HL-60 (cell line): ENCODE data around the gene EFNA4.
A peak's percentile ranks its signal among the peaks of the same experiment; 100 is the strongest.

Source experiments
- DNase-seq, 2 experiments: peaks; one replicate each; pipeline ENCODE4 v3.0.0-alpha.2; 2010 to 2020; ENCODE audit warnings: low read depth in 1 of 2, low spot score in 1 of 2
- H3K27ac ChIP-seq: fragments of 250-450 bp; sonication (Bioruptor Pico); replicated peaks from 2 replicates; pipeline ENCODE4 v1.5.1; 2020; ENCODE audit warnings: mild to moderate bottlenecking, moderate library complexity
- H3K27me3 ChIP-seq: fragments of 250-450 bp; sonication (Bioruptor Pico); 2 replicates; pipeline ENCODE4 v1.5.1; 2021; ENCODE audit warnings: mild to moderate bottlenecking, moderate library complexity; ENCODE audit not compliant: insufficient read depth, poor library complexity, severe bottlenecking
- H3K4me3 ChIP-seq: replicated peaks from 2 replicates; pipeline ENCODE4 v1.5.1; 2011; ENCODE audit warnings: mild to moderate bottlenecking, control low read depth, low read length; ENCODE audit not compliant: insufficient read depth
- GABPA ChIP-seq: IDR thresholded peaks from 2 replicates; pipeline ENCODE4 v1.6.1; 2012; ENCODE audit warnings: low read depth
- POLR2AphosphoS5 ChIP-seq: IDR thresholded peaks from 2 replicates; pipeline ENCODE4 v1.6.1; 2012; ENCODE audit warnings: low read depth
- SPI1 ChIP-seq: IDR thresholded peaks from 2 replicates; pipeline ENCODE4 v1.6.1; 2012; ENCODE audit warnings: low read depth, mild to moderate bottlenecking, borderline replicate concordance
- long read RNA-seq: library from polyadenylated mRNA; unstranded; transcript quantifications from one replicate; pipeline ENCODE4 v2.0.0, GENCODE V29; 2020
- TF ChIP-seq, protein P1 (sequence below): IDR thresholded peaks from one replicate; pipeline ENCODE4 v1.5.1; 2011; ENCODE audit warnings: low read length, control low read depth, inconsistent platforms; ENCODE audit not compliant: insufficient read depth
- TF ChIP-seq, protein P2 (sequence below): IDR thresholded peaks from 2 replicates; pipeline ENCODE4 v1.6.1; 2012; ENCODE audit warnings: low read depth; ENCODE audit not compliant: insufficient replicate concordance

Gene EFNA4, protein sequence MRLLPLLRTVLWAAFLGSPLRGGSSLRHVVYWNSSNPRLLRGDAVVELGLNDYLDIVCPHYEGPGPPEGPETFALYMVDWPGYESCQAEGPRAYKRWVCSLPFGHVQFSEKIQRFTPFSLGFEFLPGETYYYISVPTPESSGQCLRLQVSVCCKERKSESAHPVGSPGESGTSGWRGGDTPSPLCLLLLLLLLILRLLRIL
- long read RNA-seq, transcript EFNA4-202 (4 exons, 1,263 nt), result major isoform, 8 of 9 reads
- long read RNA-seq, partial matches to known transcripts, result 0 of 9 reads
- long read RNA-seq, other reads (novel, unspliced or antisense), result 1 of 9 reads

DNA sequence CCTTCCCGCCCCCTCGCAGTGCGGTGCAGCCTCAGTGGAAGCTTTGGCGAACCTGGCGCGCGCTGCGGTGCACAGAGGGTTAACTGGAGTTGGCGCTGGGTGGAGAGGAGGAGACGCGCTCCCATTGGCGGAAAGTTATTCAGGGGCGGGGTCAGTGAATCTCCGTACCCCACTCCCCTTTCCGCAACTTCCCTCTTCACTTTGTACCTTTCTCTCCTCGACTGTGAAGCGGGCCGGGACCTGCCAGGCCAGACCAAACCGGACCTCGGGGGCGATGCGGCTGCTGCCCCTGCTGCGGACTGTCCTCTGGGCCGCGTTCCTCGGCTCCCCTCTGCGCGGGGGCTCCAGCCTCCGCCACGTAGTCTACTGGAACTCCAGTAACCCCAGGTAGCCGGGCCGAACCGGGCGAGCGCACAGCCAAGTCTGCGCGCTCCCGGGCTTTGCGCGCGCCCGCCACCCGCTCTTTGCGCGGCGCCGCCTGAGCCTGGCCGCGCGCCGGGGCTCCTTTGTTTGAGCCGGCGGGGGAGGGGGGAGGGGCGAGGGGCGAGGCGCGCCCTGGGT lies at the start of gene EFNA4:
Gene EFNA4, plus strand, starts transcription at position 191 of the 561 bp plus-strand sequence. Its CDS starts 84 bp downstream, at position 275.
- TF ChIP-seq, protein P1, sequence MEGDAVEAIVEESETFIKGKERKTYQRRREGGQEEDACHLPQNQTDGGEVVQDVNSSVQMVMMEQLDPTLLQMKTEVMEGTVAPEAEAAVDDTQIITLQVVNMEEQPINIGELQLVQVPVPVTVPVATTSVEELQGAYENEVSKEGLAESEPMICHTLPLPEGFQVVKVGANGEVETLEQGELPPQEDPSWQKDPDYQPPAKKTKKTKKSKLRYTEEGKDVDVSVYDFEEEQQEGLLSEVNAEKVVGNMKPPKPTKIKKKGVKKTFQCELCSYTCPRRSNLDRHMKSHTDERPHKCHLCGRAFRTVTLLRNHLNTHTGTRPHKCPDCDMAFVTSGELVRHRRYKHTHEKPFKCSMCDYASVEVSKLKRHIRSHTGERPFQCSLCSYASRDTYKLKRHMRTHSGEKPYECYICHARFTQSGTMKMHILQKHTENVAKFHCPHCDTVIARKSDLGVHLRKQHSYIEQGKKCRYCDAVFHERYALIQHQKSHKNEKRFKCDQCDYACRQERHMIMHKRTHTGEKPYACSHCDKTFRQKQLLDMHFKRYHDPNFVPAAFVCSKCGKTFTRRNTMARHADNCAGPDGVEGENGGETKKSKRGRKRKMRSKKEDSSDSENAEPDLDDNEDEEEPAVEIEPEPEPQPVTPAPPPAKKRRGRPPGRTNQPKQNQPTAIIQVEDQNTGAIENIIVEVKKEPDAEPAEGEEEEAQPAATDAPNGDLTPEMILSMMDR, result no peak
- TF ChIP-seq POLR2AphosphoS5, result 0 out of 2 replicates have a peak, but pooled peaks have one; percentile 14
- TF ChIP-seq, protein P2, sequence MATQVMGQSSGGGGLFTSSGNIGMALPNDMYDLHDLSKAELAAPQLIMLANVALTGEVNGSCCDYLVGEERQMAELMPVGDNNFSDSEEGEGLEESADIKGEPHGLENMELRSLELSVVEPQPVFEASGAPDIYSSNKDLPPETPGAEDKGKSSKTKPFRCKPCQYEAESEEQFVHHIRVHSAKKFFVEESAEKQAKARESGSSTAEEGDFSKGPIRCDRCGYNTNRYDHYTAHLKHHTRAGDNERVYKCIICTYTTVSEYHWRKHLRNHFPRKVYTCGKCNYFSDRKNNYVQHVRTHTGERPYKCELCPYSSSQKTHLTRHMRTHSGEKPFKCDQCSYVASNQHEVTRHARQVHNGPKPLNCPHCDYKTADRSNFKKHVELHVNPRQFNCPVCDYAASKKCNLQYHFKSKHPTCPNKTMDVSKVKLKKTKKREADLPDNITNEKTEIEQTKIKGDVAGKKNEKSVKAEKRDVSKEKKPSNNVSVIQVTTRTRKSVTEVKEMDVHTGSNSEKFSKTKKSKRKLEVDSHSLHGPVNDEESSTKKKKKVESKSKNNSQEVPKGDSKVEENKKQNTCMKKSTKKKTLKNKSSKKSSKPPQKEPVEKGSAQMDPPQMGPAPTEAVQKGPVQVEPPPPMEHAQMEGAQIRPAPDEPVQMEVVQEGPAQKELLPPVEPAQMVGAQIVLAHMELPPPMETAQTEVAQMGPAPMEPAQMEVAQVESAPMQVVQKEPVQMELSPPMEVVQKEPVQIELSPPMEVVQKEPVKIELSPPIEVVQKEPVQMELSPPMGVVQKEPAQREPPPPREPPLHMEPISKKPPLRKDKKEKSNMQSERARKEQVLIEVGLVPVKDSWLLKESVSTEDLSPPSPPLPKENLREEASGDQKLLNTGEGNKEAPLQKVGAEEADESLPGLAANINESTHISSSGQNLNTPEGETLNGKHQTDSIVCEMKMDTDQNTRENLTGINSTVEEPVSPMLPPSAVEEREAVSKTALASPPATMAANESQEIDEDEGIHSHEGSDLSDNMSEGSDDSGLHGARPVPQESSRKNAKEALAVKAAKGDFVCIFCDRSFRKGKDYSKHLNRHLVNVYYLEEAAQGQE, result peak; percentile 12
- H3K4me3 ChIP-seq, result peak within 1 kb of the TSS; percentile 53
- peak; percentile 81 to 90 for DNase-seq
- H3K27me3 ChIP-seq, result no peaks in the 10 kb centered on the region
- H3K27ac ChIP-seq, result no peak within 1 kb of the TSS

DNA sequence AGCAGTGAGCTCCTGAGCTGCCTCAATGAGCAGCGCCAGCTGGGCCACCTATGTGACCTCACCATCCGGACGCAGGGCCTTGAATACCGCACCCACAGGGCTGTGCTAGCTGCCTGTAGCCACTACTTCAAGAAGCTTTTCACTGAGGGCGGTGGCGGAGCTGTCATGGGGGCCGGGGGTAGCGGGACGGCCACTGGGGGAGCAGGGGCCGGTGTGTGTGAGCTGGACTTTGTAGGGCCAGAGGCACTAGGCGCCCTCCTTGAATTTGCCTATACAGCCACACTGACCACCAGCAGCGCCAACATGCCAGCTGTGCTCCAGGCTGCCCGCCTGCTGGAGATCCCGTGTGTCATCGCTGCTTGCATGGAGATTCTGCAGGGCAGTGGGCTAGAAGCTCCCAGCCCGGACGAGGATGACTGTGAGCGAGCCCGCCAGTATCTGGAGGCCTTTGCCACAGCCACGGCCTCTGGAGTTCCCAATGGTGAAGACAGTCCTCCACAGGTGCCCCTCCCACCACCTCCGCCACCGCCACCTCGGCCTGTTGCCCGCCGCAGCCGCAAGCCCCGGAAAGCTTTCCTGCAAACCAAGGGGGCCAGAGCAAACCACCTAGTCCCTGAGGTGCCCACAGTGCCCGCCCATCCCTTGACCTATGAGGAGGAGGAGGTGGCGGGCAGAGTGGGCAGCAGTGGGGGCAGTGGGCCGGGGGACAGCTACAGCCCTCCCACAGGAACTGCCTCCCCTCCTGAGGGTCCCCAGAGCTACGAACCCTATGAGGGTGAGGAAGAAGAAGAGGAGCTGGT lies 48.6 kb upstream of the EFNA4 start:
- DNase-seq, result peak in 1 of 2 experiments; percentile 39
- TF ChIP-seq, protein P2, result no peak
- TF ChIP-seq, protein P1, result no peak
- TF ChIP-seq SPI1, result no peak
- no peak for TF ChIP-seq GABPA
- TF ChIP-seq POLR2AphosphoS5, result no peak; the same call in 1 of the 2 replicates
- Histone ChIP-seq H3K27me3 (no peaks in the 10 kb centered on the region), H3K27ac (no peak overlapping the region), H3K4me3 (no peak overlapping the region)

DNA sequence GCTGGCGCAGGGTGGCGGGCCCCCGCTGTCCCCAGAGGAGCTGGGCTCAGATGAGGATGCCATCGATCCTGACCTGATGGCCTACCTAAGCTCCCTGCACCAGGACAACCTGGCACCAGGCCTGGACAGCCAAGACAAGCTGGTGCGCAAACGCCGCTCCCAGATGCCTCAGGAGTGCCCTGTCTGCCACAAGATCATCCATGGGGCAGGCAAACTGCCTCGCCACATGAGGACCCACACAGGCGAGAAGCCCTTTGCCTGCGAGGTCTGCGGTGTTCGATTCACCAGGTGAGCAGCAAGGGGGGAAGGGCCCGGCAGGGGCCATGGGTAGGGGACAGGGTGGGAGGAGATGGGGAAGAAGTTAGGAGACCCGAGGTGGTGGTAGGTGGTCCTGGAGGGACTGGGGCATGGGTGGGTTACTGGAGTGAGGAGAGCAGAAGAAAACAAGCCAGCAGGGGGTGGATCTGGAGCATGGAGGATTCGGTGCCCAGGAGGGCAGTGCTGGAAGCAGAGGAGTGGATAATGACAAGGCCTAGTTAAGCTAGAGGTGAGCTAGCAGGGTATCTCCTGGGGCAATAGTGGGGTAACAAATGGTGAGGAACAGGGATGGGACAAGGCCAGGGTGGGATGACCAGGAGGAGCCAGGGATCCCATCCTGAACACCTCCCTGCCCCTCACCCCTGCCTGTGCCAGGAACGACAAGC lies 47.9 kb upstream of the EFNA4 start:
- TF ChIP-seq SPI1 (no peak), GABPA (no peak)
- TF ChIP-seq, protein P1, result no peak
- peak in 1 of 2 experiments; percentile 45 for DNase-seq
- H3K27ac ChIP-seq, result no peak overlapping the region
- no peak overlapping the region for H3K4me3 ChIP-seq
- no peaks in the 10 kb centered on the region for H3K27me3 ChIP-seq
